ENCODE measurements around the gene PGBD4. TPM values are rescaled to one million over a fixed set of nuclear protein-coding genes. Genes with fewer than 3 reads are reported as not detected.

PGBD4 gene
- total RNA-seq (1 to 10 TPM; 2.9 to 4.0 TPM), polyA plus RNA-seq (ENCODE audit: insufficient read length in 2 of 2) (1 to 10 TPM; 2.3 to 2.4 TPM)
- long read RNA-seq, donor 1, full-length matches to known transcripts, result 3 of 3 reads
- long read RNA-seq, donor 1, partial matches to known transcripts, result 0 of 3 reads
- long read RNA-seq, donor 1, other reads (novel, unspliced or antisense), result 0 of 3 reads
- long read RNA-seq, donor 2, full-length matches to known transcripts, result 3 of 3 reads
- long read RNA-seq, donor 2, partial matches to known transcripts, result 0 of 3 reads
- long read RNA-seq, donor 2, other reads (novel, unspliced or antisense), result 0 of 3 reads
- long read RNA-seq, donor 3, full-length matches to known transcripts, result 2 of 34 reads
- long read RNA-seq, donor 3, partial matches to known transcripts, result 32 of 34 reads
- long read RNA-seq, donor 3, other reads (novel, unspliced or antisense), result 0 of 34 reads
- long read RNA-seq, donor 4, full-length matches to known transcripts, result 4 of 4 reads
- long read RNA-seq, donor 4, partial matches to known transcripts, result 0 of 4 reads
- long read RNA-seq, donor 4, other reads (novel, unspliced or antisense), result 0 of 4 reads

DNA sequence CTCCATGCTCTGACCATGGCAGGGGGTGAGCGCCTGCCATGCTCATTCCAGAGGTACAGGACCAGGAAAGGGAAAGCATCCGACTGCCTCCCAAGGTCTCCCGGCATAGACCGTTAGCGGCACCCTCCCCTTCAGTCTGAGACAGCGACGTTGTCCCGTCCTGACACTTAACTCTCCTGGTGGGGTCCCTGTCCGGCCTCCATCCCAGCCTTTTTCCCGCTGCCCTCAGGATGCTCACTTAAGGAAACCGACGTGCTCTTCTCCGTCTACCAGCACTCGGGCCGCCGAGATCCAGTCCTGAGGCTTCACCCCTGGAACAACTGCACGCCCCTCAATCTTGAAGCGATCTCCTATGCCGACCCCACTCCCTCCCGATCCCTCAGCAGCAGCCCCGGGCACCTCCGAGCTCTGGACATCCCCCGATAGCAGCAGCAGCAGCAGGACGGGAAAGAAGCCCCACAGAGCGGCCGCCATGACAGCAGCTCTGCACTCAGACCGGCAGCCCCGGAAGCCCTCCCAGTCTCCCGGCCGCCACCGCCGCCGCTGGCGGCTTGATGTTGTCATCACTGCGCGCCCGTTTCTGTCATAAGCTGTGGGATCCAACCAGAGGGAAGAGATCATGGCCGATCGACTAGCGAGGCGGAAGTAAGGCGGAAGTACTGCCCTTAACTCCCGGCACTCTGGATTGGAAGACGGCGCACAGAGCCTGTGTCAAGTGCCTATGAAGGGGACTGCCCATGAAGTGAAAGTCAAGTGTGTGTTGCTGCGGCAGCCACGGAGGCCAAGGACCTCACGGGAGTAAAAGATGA lies at the start of gene PGBD4, which contains the start of gene EMC7:
PGBD4 (plus strand) TSS at position 718 of the 809 bp plus-strand sequence. CDS start 449 bp downstream, outside the sequence.
EMC7 (minus strand) TSS at position 497 of the 809 bp plus-strand sequence; CDS start at position 474, 23 bp downstream.
- no peaks in the 10 kb centered on the region for H3K9me3 ChIP-seq (ENCODE audit: control insufficient read depth, insufficient read depth, low read length)
- peak within 1 kb of the TSS; percentile 93 for H3K27ac ChIP-seq (ENCODE audit: low read depth, low read length)
- WGBS (ENCODE audit: insufficient coverage), result 0% methylated on average over 46 of the region's 48 CpGs
- peak; percentile 96 to 99 (median 98) for DNase-seq (ENCODE audit: low read depth in 4 of 6, low spot score in 6 of 6)
- H3K4me3 ChIP-seq (ENCODE audit: low read depth, low read length), result peak within 1 kb of the TSS; percentile 94
- no peaks in the 10 kb centered on the region for H3K36me3 ChIP-seq (ENCODE audit: control insufficient read depth, insufficient read depth, low read length)
- H3K27me3 ChIP-seq (ENCODE audit: control insufficient read depth, insufficient read depth, low read length), result no peaks in the 10 kb centered on the region
- peaks cover 8% of the 10 kb centered on the region for H3K4me1 ChIP-seq (ENCODE audit: control insufficient read depth, insufficient read depth, low read length)

- Histone ChIP-seq H3K27ac (ENCODE audit: low read depth, low read length) (no peak overlapping the region), H3K36me3 (ENCODE audit: control insufficient read depth, insufficient read depth, low read length) (no peaks in the 10 kb centered on the region), H3K27me3 (ENCODE audit: control insufficient read depth, insufficient read depth, low read length) (no peaks in the 10 kb centered on the region), H3K9me3 (ENCODE audit: control insufficient read depth, insufficient read depth, low read length) (peaks cover 2% of the 10 kb centered on the region), H3K4me1 (ENCODE audit: control insufficient read depth, insufficient read depth, low read length) (no peaks in the 10 kb centered on the region), H3K4me3 (ENCODE audit: low read depth, low read length) (no peak overlapping the region)
- no peak for DNase-seq (ENCODE audit: low read depth in 4 of 6, low spot score in 6 of 6)
- no CpG with 5 or more reads among the region's 3 CpGs for WGBS (ENCODE audit: insufficient coverage)
Observed at GRCh38 chr15:34054081-34054707, 47.7 kb upstream of the PGBD4 start.

DNA sequence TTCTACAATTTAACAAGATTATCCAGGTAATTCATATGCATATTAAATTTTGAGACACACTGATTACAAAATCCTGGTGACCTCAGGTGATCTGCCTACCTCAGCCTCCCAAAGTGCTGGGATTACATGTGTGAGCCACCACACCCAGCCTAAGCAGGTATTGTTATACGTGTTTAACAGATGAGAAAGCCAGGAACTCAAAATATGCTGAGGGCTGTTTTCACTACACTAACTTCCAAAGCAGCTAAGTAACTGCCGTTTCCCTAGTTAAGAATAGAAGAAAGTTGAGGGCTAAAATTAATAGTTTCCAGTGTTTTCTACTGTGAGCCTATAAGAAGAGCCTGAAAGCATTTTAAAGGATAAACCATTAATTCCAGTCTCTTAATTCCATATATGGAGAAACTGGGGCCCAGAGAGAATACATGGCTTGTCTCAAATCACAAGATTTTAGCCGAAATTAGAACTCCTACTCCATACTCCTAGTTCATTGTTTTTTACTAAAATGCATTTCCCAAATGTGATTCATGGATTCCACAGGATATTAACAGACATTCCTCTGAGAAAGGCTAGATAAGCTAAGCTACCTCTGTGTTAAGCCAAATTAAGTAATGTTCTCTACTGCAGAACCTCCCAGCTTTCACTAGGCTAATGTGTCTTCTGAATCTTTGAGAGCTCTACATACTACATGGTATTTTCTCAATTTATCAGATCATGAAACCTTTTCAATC lies 45.9 kb upstream of the PGBD4 start:
- H3K36me3 ChIP-seq (ENCODE audit: control insufficient read depth, insufficient read depth, low read length), result no peaks in the 10 kb centered on the region
- DNase-seq (ENCODE audit: low read depth in 4 of 6, low spot score in 6 of 6), result no peak
- no peaks in the 10 kb centered on the region for H3K4me1 ChIP-seq (ENCODE audit: control insufficient read depth, insufficient read depth, low read length)
- WGBS (ENCODE audit: insufficient coverage), result no CpG with 5 or more reads among the region's 3 CpGs
- no peaks in the 10 kb centered on the region for H3K9me3 ChIP-seq (ENCODE audit: control insufficient read depth, insufficient read depth, low read length)
- no peak overlapping the region for H3K4me3 ChIP-seq (ENCODE audit: low read depth, low read length)
- H3K27me3 ChIP-seq (ENCODE audit: control insufficient read depth, insufficient read depth, low read length), result no peaks in the 10 kb centered on the region
- H3K27ac ChIP-seq (ENCODE audit: low read depth, low read length), result no peak overlapping the region

DNA sequence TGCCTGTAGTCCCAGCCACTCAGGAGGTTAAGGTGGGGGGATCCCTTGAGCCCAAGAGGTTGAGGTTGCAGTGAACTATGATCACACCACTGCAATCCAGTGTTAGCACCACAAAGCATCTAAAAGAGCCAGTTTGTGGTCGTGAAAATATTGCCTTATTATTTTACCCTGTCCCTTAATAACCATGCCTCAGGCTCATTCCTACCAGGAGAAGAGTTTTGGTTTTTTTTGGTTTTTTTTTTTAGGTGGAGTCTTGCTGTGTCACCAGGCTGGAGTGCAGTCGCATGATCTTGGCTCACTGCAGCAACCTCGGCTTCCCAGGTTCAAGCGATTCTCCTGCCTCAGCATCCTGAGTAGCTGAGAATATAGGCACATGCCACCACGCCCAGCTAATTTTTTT lies 45.0 kb upstream of the PGBD4 start:
- H3K27ac ChIP-seq (ENCODE audit: low read depth, low read length), result no peak overlapping the region
- H3K27me3 ChIP-seq (ENCODE audit: control insufficient read depth, insufficient read depth, low read length), result no peaks in the 10 kb centered on the region
- no peak for DNase-seq (ENCODE audit: low read depth in 4 of 6, low spot score in 6 of 6)
- no peaks in the 10 kb centered on the region for H3K9me3 ChIP-seq (ENCODE audit: control insufficient read depth, insufficient read depth, low read length)
- no peak overlapping the region for H3K4me3 ChIP-seq (ENCODE audit: low read depth, low read length)
- H3K4me1 ChIP-seq (ENCODE audit: control insufficient read depth, insufficient read depth, low read length), result no peaks in the 10 kb centered on the region
- WGBS (ENCODE audit: insufficient coverage), result 80% methylated on average over 1 of the region's 5 CpGs
- H3K36me3 ChIP-seq (ENCODE audit: control insufficient read depth, insufficient read depth, low read length), result no peaks in the 10 kb centered on the region

DNA sequence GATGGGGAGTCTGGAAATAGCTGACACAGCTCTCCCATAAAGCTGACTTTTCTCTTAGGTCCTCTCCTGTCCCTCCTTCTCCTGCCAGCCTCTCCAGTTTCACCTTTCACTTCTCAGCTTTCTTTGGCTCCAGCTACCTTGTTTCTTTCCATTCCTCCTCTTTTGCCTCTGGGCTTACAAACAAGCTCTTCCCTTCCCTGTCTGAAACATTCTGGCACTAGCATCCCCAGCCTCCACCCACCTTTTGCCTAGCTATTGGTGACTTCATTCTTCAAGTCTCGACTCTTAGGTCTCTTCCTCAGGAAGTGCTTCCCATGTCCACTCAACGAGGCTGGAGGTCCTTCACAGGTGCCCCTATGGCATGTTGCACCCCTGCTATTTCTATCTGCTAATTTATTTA lies 42.4 kb upstream of the PGBD4 start:
- 76% methylated on average over 2 of the region's 2 CpGs for WGBS (ENCODE audit: insufficient coverage)
- Histone ChIP-seq H3K27ac (ENCODE audit: low read depth, low read length) (no peak overlapping the region), H3K4me3 (ENCODE audit: low read depth, low read length) (no peak overlapping the region), H3K9me3 (ENCODE audit: control insufficient read depth, insufficient read depth, low read length) (no peaks in the 10 kb centered on the region), H3K36me3 (ENCODE audit: control insufficient read depth, insufficient read depth, low read length) (no peaks in the 10 kb centered on the region), H3K27me3 (ENCODE audit: control insufficient read depth, insufficient read depth, low read length) (no peaks in the 10 kb centered on the region), H3K4me1 (ENCODE audit: control insufficient read depth, insufficient read depth, low read length) (peaks cover 3% of the 10 kb centered on the region)
- DNase-seq (ENCODE audit: low read depth in 4 of 6, low spot score in 6 of 6), result no peak

- Histone ChIP-seq H3K36me3 (ENCODE audit: control insufficient read depth, insufficient read depth, low read length) (no peaks in the 10 kb centered on the region), H3K4me1 (ENCODE audit: control insufficient read depth, insufficient read depth, low read length) (peaks cover 3% of the 10 kb centered on the region), H3K27me3 (ENCODE audit: control insufficient read depth, insufficient read depth, low read length) (no peaks in the 10 kb centered on the region), H3K9me3 (ENCODE audit: control insufficient read depth, insufficient read depth, low read length) (no peaks in the 10 kb centered on the region), H3K4me3 (ENCODE audit: low read depth, low read length) (no peak overlapping the region), H3K27ac (ENCODE audit: low read depth, low read length) (no peak overlapping the region)
- WGBS (ENCODE audit: insufficient coverage), result 77% methylated on average over 3 of the region's 3 CpGs
- DNase-seq (ENCODE audit: low read depth in 4 of 6, low spot score in 6 of 6), result no peak
Observed at GRCh38 chr15:34059946-34060345, 41.9 kb upstream of the PGBD4 start.

DNA sequence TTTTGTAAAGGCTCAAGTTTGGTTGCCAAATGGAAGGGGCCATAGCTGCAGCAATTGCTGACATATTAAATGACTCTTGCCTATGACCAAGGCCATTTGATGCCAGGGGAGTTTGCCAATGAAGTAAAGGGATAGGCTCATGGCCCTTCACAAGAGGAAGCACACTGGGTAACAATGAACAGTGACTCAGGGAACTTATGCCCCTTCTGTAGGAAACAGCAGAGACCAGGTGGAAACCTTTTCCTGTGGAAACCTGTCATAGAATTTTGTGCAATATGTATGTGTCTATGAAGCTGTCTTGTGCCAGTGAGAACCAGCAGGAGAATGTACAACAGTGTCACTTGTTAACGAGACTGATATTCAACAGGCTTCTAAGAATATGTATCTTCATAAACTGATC lies 37.4 kb upstream of the PGBD4 start:
- Histone ChIP-seq H3K36me3 (ENCODE audit: control insufficient read depth, insufficient read depth, low read length) (no peaks in the 10 kb centered on the region), H3K9me3 (ENCODE audit: control insufficient read depth, insufficient read depth, low read length) (no peaks in the 10 kb centered on the region), H3K27me3 (ENCODE audit: control insufficient read depth, insufficient read depth, low read length) (no peaks in the 10 kb centered on the region), H3K27ac (ENCODE audit: low read depth, low read length) (no peak overlapping the region), H3K4me1 (ENCODE audit: control insufficient read depth, insufficient read depth, low read length) (peaks cover 3% of the 10 kb centered on the region), H3K4me3 (ENCODE audit: low read depth, low read length) (no peak overlapping the region)
- DNase-seq (ENCODE audit: low read depth in 4 of 6, low spot score in 6 of 6), result no peak
- WGBS (ENCODE audit: insufficient coverage), result no CpG with 5 or more reads among the region's 1 CpG

GRCh38 chr15:34065261-34065660 lies 36.6 kb upstream of the PGBD4 start:
- Histone ChIP-seq H3K27me3 (ENCODE audit: control insufficient read depth, insufficient read depth, low read length) (no peaks in the 10 kb centered on the region), H3K9me3 (ENCODE audit: control insufficient read depth, insufficient read depth, low read length) (no peaks in the 10 kb centered on the region), H3K27ac (ENCODE audit: low read depth, low read length) (no peak overlapping the region), H3K36me3 (ENCODE audit: control insufficient read depth, insufficient read depth, low read length) (no peaks in the 10 kb centered on the region), H3K4me3 (ENCODE audit: low read depth, low read length) (no peak overlapping the region), H3K4me1 (ENCODE audit: control insufficient read depth, insufficient read depth, low read length) (peaks cover 3% of the 10 kb centered on the region)
- WGBS (ENCODE audit: insufficient coverage), result no CpG with 5 or more reads among the region's 3 CpGs
- no peak for DNase-seq (ENCODE audit: low read depth in 4 of 6, low spot score in 6 of 6)

DNA sequence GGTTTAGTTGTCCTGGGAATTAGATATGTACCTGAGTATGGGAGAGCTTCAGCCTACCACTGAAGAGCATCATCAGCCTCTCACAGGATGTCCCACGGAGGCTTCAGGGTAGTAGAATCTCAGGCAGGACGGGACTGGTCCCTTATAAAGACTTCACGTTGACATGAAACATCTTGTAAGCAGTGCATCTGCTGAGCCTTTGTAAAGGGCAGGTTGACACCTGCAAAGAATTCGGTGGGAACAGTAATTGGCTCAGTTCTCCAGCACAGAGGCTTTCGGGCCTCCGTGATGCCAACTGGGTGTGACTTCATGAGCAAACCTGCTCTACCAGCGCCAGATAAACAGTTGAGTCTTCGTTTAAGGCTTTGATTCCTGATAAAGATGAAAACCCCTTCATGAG lies 35.9 kb upstream of the PGBD4 start:
- WGBS (ENCODE audit: insufficient coverage), result 88% methylated on average over 7 of the region's 8 CpGs
- H3K9me3 ChIP-seq (ENCODE audit: control insufficient read depth, insufficient read depth, low read length), result no peaks in the 10 kb centered on the region
- no peak overlapping the region for H3K4me3 ChIP-seq (ENCODE audit: low read depth, low read length)
- H3K27me3 ChIP-seq (ENCODE audit: control insufficient read depth, insufficient read depth, low read length), result no peaks in the 10 kb centered on the region
- no peak for DNase-seq (ENCODE audit: low read depth in 4 of 6, low spot score in 6 of 6)
- no peaks in the 10 kb centered on the region for H3K36me3 ChIP-seq (ENCODE audit: control insufficient read depth, insufficient read depth, low read length)
- peaks cover 3% of the 10 kb centered on the region for H3K4me1 ChIP-seq (ENCODE audit: control insufficient read depth, insufficient read depth, low read length)
- no peak overlapping the region for H3K27ac ChIP-seq (ENCODE audit: low read depth, low read length)

Measured in spinal cord (tissue), 10 donors.